GM12878 (cell line): ENCODE results near the gene CHRM4. TPM values are rescaled to one million over a fixed set of nuclear protein-coding genes. Genes with fewer than 3 reads are reported as not detected.

Source experiments
- BMI1 ChIP-seq: fragments of 450-650 bp; IDR thresholded peaks from 2 replicates; pipeline ENCODE4 v1.6.1; 2016; ENCODE audit warnings: mild to moderate bottlenecking, moderate library complexity, borderline replicate concordance
- EED ChIP-seq: sonication (generic); IDR thresholded peaks from 2 replicates; pipeline ENCODE4 v1.6.1; 2016; ENCODE audit warnings: antibody characterized with exemption, low read depth
- GABPA ChIP-seq: IDR thresholded peaks from 2 replicates; pipeline ENCODE4 v1.6.1; 2014; ENCODE audit warnings: antibody characterized with exemption, low read depth, mild to moderate bottlenecking, inconsistent platforms
- HCFC1 ChIP-seq: fragments of 150-350 bp; IDR thresholded peaks from 2 replicates; pipeline ENCODE4 v1.6.1; 2014; ENCODE audit warnings: low read length
- HDGF ChIP-seq: fragments of 450-650 bp; IDR thresholded peaks from 2 replicates; pipeline ENCODE4 v1.6.1; 2016; ENCODE audit warnings: antibody characterized with exemption
- HSF1 ChIP-seq: fragments of 150-350 bp; IDR thresholded peaks from 2 replicates; pipeline ENCODE4 v1.6.1; 2014; ENCODE audit warnings: mild to moderate bottlenecking, low read depth, low read length
- MTA2 ChIP-seq: fragments of 450-650 bp; IDR thresholded peaks from 2 replicates; pipeline ENCODE4 v1.6.1; 2016; ENCODE audit warnings: low read depth, mild to moderate bottlenecking, moderate library complexity
- MYC ChIP-seq: IDR thresholded peaks from 2 replicates; pipeline ENCODE4 v1.6.1; 2011; ENCODE audit warnings: mild to moderate bottlenecking, low read length, moderate library complexity, inconsistent platforms; ENCODE audit not compliant: insufficient read depth, insufficient replicate concordance, insufficient read length, severe bottlenecking
- NFIC ChIP-seq: IDR thresholded peaks from 2 replicates; pipeline ENCODE4 v1.6.1; 2012; ENCODE audit warnings: low read depth, mild to moderate bottlenecking, inconsistent platforms, low read length, moderate library complexity
- POLR2AphosphoS5 ChIP-seq: IDR thresholded peaks from 2 replicates; pipeline ENCODE4 v1.6.1; 2011; ENCODE audit warnings: mild to moderate bottlenecking, low read length, inconsistent platforms
- RAD51 ChIP-seq: fragments of 450-650 bp; IDR thresholded peaks from 2 replicates; pipeline ENCODE4 v1.6.1; 2016; ENCODE audit warnings: moderate library complexity, mild to moderate bottlenecking, inconsistent platforms
- RB1 ChIP-seq: fragments of 450-650 bp; formaldehyde crosslinking; IDR thresholded peaks from 2 replicates; pipeline ENCODE4 v1.6.1; 2017; ENCODE audit warnings: mild to moderate bottlenecking, borderline replicate concordance
- REST ChIP-seq: IDR thresholded peaks from 2 replicates; pipeline ENCODE4 v1.6.1; 2012; ENCODE audit warnings: mild to moderate bottlenecking, low read depth, low read length
- RFX5 ChIP-seq: IDR thresholded peaks from 2 replicates; pipeline ENCODE4 v1.6.1; 2011; ENCODE audit warnings: low read depth, low read length, improper control_type of control experiment
- SIN3A ChIP-seq: IDR thresholded peaks from 2 replicates; pipeline ENCODE4 v1.6.1; 2012; ENCODE audit warnings: low read depth, low read length, improper control_type of control experiment
- SREBF1 ChIP-seq: IDR thresholded peaks from 2 replicates; pipeline ENCODE4 v1.6.1; 2012; ENCODE audit warnings: mild to moderate bottlenecking, low read length
- TCF7 ChIP-seq: IDR thresholded peaks from 2 replicates; pipeline ENCODE4 v1.6.1; 2014; ENCODE audit warnings: antibody characterized with exemption, borderline replicate concordance
- USF2 ChIP-seq: IDR thresholded peaks from 2 replicates; pipeline ENCODE4 v1.6.1; 2011; ENCODE audit warnings: low read depth, low read length, improper control_type of control experiment, borderline replicate concordance
- ZBTB40 ChIP-seq: fragments of 450-650 bp; IDR thresholded peaks from 2 replicates; pipeline ENCODE4 v1.6.1; 2016; ENCODE audit warnings: mild to moderate bottlenecking, moderate library complexity, borderline replicate concordance
- ZNF274 ChIP-seq: IDR thresholded peaks from one replicate; pipeline ENCODE4 v1.8.0; 2011; ENCODE audit not compliant: insufficient read length, insufficient read depth
- polyA plus RNA-seq, 11 experiments: library from polyadenylated mRNA; depleted of rRNA in 4 of 11; unstranded in 6 of 11; stranded (reverse) in 5 of 11; fragments of >200 nt; fragmentation: Nextera tagmentation in 4 of 11; fragmentation: Illumina TruSeq in 1 of 11; extraction: Ambion mirVana in 4 of 11; extraction: Trizol in 1 of 11; gene quantifications; 1 replicate in 1 of 11; 2 replicates in 10 of 11; pipeline versions ENCODE4 v1.2.1 to v1.2.3, GENCODE V29; 2011 to 2016; ENCODE audit warnings: inconsistent platforms in 2 of 11, missing spikeins in 2 of 11, low read depth in 1 of 11
- total RNA-seq, 4 experiments: library from RNA; depleted of rRNA in 3 of 4; stranded (reverse); fragments of >200 nt in 3 of 4; fragmentation: Illumina TruSeq in 1 of 4; extraction: Trizol in 1 of 4; gene quantifications; 2 replicates each; pipeline versions ENCODE4 v1.2.1 to v1.2.3, GENCODE V29; 2013 to 2021

CHRM4 gene
- total and polyA plus RNA-seq, 10 of the 15 experiments (the other 5 are each of a cell fraction or from before 2014, with no cell fraction given), result 0.12 to 0.23 (median 0.13) TPM; not detected in 7

- TF ChIP-seq RB1 (no peak), REST (no peak), POLR2AphosphoS5 (peak; percentile 83), ZNF274 (no peak), HDGF (peak; percentile 97), MTA2 (0 out of 2 replicates have a peak, but pooled peaks have one; percentile 36), SREBF1 (no peak), ZBTB40 (no peak), HSF1 (no peak), RFX5 (no peak), BMI1 (no peak), GABPA (no peak), TCF7 (no peak), SIN3A (peak; percentile 32; the same call in 1 of the 2 replicates), USF2 (no peak), EED (peak; percentile 86), RAD51 (no peak), MYC (no peak), HCFC1 (no peak), NFIC (no peak)
Measured at GRCh38 chr11:46361283-46362155, 30.1 kb downstream of the CHRM4 start (continued).
